GM13977 (cell line): ENCODE results near the gene LIX1L.

Experiments used
- DNase-seq: peaks from one replicate; pipeline ENCODE4 v3.0.0; 2012; ENCODE audit warnings: low spot score
- in situ Hi-C: fragments of 300-500 bp; cut with MboI; formaldehyde crosslinking; loops from one replicate; pipeline ENCODE4 v1.12.0; 2022; ENCODE audit warnings: low sequenced_read_pairs, low pct_unique_long_range_greater_than_20kb, mixed read lengths, inconsistent platforms; ENCODE audit not compliant: unreplicated experiment
- TF ChIP-seq, protein P1 (sequence below): IDR thresholded peaks from 2 replicates; pipeline ENCODE4 v1.5.1; 2012; ENCODE audit warnings: mild to moderate bottlenecking, control low read depth; ENCODE audit not compliant: insufficient read depth; ENCODE audit errors: extremely low read depth, missing control alignments

LIX1L gene

GRCh38 chr1:145958734-145959133 lies 917 bp upstream of the LIX1L start:
- no peak for DNase-seq
- in situ Hi-C loops: no loop called here
- TF ChIP-seq, protein P1, sequence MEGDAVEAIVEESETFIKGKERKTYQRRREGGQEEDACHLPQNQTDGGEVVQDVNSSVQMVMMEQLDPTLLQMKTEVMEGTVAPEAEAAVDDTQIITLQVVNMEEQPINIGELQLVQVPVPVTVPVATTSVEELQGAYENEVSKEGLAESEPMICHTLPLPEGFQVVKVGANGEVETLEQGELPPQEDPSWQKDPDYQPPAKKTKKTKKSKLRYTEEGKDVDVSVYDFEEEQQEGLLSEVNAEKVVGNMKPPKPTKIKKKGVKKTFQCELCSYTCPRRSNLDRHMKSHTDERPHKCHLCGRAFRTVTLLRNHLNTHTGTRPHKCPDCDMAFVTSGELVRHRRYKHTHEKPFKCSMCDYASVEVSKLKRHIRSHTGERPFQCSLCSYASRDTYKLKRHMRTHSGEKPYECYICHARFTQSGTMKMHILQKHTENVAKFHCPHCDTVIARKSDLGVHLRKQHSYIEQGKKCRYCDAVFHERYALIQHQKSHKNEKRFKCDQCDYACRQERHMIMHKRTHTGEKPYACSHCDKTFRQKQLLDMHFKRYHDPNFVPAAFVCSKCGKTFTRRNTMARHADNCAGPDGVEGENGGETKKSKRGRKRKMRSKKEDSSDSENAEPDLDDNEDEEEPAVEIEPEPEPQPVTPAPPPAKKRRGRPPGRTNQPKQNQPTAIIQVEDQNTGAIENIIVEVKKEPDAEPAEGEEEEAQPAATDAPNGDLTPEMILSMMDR: no peak

GRCh38 chr1:145956781-145957442 lies 905 bp downstream of the LIX1L start:
- TF ChIP-seq, protein P1: no peak
- no peak for DNase-seq
- in situ Hi-C loops: no loop called here

DNA sequence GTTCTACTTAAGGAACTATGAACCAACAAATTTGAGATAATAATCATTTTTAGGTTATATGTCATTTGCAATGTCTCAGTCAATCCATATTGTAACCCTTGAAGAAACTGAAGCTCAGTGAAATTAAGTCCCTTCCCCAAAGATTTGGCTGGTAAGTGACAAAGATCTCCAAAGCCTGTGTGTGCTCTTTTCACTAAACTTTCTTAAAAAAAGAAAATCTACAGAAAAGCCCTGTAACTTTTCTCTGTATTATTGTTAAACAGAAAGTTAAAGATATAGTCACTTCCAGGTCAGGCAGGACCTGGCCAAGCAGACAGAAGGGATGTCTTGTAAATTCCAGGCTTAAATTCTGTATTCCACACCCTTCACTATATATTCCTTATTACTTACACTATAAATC lies 1.5 kb downstream of the LIX1L start:
- in situ Hi-C loops: no loop called here
- TF ChIP-seq, protein P1: no peak
- no peak for DNase-seq

- in situ Hi-C loops: no loop called here
- TF ChIP-seq, protein P1: no peak
Observed at GRCh38 chr1:145955436-145955835, 2.4 kb downstream of the LIX1L start.

GRCh38 chr1:145953861-145954260 lies 4.0 kb downstream of the LIX1L start:
- TF ChIP-seq, protein P1: no peak
- in situ Hi-C loops: no loop called here
- DNase-seq: no peak

More at GRCh38 chr1:145955436-145955835, 2.4 kb downstream of the LIX1L start:
- no peak for DNase-seq

- in situ Hi-C loops: no loop called here
Observed at GRCh38 chr1:145952903-145953302, 4.9 kb downstream of the LIX1L start.

More at GRCh38 chr1:145952903-145953302, 4.9 kb downstream of the LIX1L start:
- no peak for DNase-seq
- TF ChIP-seq, protein P1: no peak
